OCI-LY7 (cell line): ENCODE results near the gene SLC39A7. TPM values are rescaled to one million over a fixed set of nuclear protein-coding genes. Genes with fewer than 3 reads are reported as not detected.

ENCODE experiments used
- BruUV-seq: library from RNA; stranded (reverse); fragments of 400-500 nt; replicated peaks from 2 replicates; lab custom pipeline; 2021; lab: Mats Ljungman, UMichigan
- CTCF ChIA-PET: fragments of 300-600 bp; sonication (Branson Sonifier 250); formaldehyde crosslinking; loops from one replicate; lab custom pipeline; 2022; ENCODE audit warnings: antibody characterized with exemption; ENCODE audit not compliant: unreplicated experiment; lab: Charles Lee
- POLR2A ChIA-PET: fragments of 300-600 bp; sonication (Branson Sonifier 250); formaldehyde crosslinking; loops from one replicate; lab custom pipeline; 2022; ENCODE audit warnings: antibody characterized with exemption; lab: Charles Lee
- DNase-seq: peaks from one replicate; pipeline ENCODE4 v3.0.0-alpha.2; 2015; ENCODE audit warnings: low spot score
- H2AFZ ChIP-seq: fragments of 200-600 bp; sonication (generic), shearing (Covaris generic); 2 replicates; pipeline ENCODE4 v1.6.1; 2014; ENCODE audit warnings: mild to moderate bottlenecking, antibody characterized with exemption, low read length, moderate library complexity
- H3K27ac ChIP-seq: fragments of 200-600 bp; sonication (generic); 2 replicates; pipeline ENCODE4 v1.5.1; 2014; ENCODE audit warnings: mixed run types, low read depth, mild to moderate bottlenecking, moderate library complexity, low read length, inconsistent platforms; ENCODE audit not compliant: poor library complexity, severe bottlenecking
- H3K36me3 ChIP-seq: fragments of 200-600 bp; sonication (generic); 2 replicates; pipeline ENCODE4 v1.6.1; 2014; ENCODE audit warnings: mild to moderate bottlenecking, antibody characterized with exemption, low read length, moderate library complexity, mixed read lengths; ENCODE audit not compliant: insufficient read depth
- H3K4me1 ChIP-seq: fragments of 200-600 bp; sonication (generic); 2 replicates; pipeline ENCODE4 v1.5.1; 2014; ENCODE audit warnings: mild to moderate bottlenecking, low read length; ENCODE audit not compliant: insufficient read depth, poor library complexity, severe bottlenecking
- H3K4me2 ChIP-seq: fragments of 200-600 bp; sonication (generic); 2 replicates; pipeline ENCODE4 v1.6.1; 2014; ENCODE audit warnings: mild to moderate bottlenecking, low read length
- H3K4me3 ChIP-seq: fragments of 200-600 bp; sonication (generic); 2 replicates; pipeline ENCODE4 v1.5.1; 2014; ENCODE audit warnings: mild to moderate bottlenecking, low read depth, low read length; ENCODE audit not compliant: poor library complexity, severe bottlenecking
- H3K79me2 ChIP-seq: fragments of 200-600 bp; sonication (generic); 2 replicates; pipeline ENCODE4 v1.6.1; 2016; ENCODE audit warnings: low read depth, mild to moderate bottlenecking, low read length, moderate library complexity, mixed read lengths; ENCODE audit not compliant: insufficient read depth
- H3K9me2 ChIP-seq: fragments of 200-600 bp; sonication (generic); 2 replicates; pipeline ENCODE4 v1.6.1; 2016; ENCODE audit warnings: mild to moderate bottlenecking, low read length, mixed read lengths; ENCODE audit not compliant: insufficient read depth
- H3K9me3 ChIP-seq: fragments of 200-600 bp; sonication (generic); 2 replicates; pipeline ENCODE4 v1.6.1; 2014; ENCODE audit warnings: mild to moderate bottlenecking, mixed run types, low read length, mixed read lengths
- H4K20me1 ChIP-seq: fragments of 200-600 bp; sonication (generic); 2 replicates; pipeline ENCODE4 v1.6.1; 2014; ENCODE audit warnings: mild to moderate bottlenecking, antibody characterized with exemption, low read length, moderate library complexity, mixed read lengths; ENCODE audit not compliant: insufficient read depth
- CTCF ChIP-seq: fragments of 200-600 bp; sonication (generic); conservative IDR thresholded peaks from 2 replicates; pipeline ENCODE4 v1.5.1; 2014; ENCODE audit warnings: mild to moderate bottlenecking, antibody characterized with exemption, low read length, moderate library complexity, mixed read lengths
- EZH2phosphoT487 ChIP-seq: fragments of 200-600 bp; sonication (generic); IDR thresholded peaks from 2 replicates; pipeline ENCODE4 v1.6.1; 2018; ENCODE audit warnings: low read depth, borderline replicate concordance, mild to moderate bottlenecking, mixed run types, antibody characterized with exemption, low read length, moderate library complexity, mixed read lengths
- intact Hi-C: fragments of 100-400 bp; cut with micrococcal nuclease; formaldehyde crosslinking; loops from one replicate; pipeline ENCODE4 v1.10.0; 2022; ENCODE audit not compliant: unreplicated experiment
- total RNA-seq, 2 experiments: library from RNA; depleted of rRNA in 1 of 2; stranded (reverse); fragments of >200 nt in 1 of 2; shearing (Covaris generic) in 1 of 2; gene quantifications; 2 replicates each; pipeline ENCODE4 v1.2.3, GENCODE V29; 2014 to 2022

The SLC39A7 gene
- total RNA-seq, 2 experiments from 2014 or later: 22.9 to 53.2 TPM

- no peaks in the 10 kb centered on the region for H3K4me1 ChIP-seq
- H3K4me2 ChIP-seq: no peak overlapping the region
- no peaks in the 10 kb centered on the region for H4K20me1 ChIP-seq
- peaks cover 9% of the 10 kb centered on the region; the same call in 1 of the 2 replicates for H3K9me3 ChIP-seq
- intact Hi-C loops: no loop called here
- H2AFZ ChIP-seq: no peak overlapping the region
- H3K36me3 ChIP-seq: no peaks in the 10 kb centered on the region
- H3K9me2 ChIP-seq: no peaks in the 10 kb centered on the region
- no TSS peak for BruUV-seq
- no peak overlapping the region for H3K27ac ChIP-seq
- CTCF ChIA-PET: no interaction called here
- H3K79me2 ChIP-seq: no peaks in the 10 kb centered on the region
- POLR2A ChIA-PET: interaction anchor here (0.7 kb wide), 1 partner anchor 137 kb away, joined by 4 read pairs; no protein-coding TSS in a partner anchor
- TF ChIP-seq CTCF (no peak), EZH2phosphoT487 (no peak)
- H3K4me3 ChIP-seq: no peak overlapping the region
- no peak for DNase-seq
These were observed 46.3 kb upstream of the SLC39A7 start for GRCh38 chr6:33154349-33154748.

- TF ChIP-seq EZH2phosphoT487 (no peak), CTCF (no peak)
- ChIA-PET POLR2A (no interaction called here), CTCF (no interaction called here)
- no peak overlapping the region for H3K4me2 ChIP-seq
- no peak overlapping the region for H3K27ac ChIP-seq
- no peaks in the 10 kb centered on the region for H3K79me2 ChIP-seq
- no peaks in the 10 kb centered on the region for H3K9me2 ChIP-seq
- H3K4me1 ChIP-seq: peaks cover 4% of the 10 kb centered on the region
- H3K4me3 ChIP-seq: no peak overlapping the region
- BruUV-seq: no TSS peak
- no peaks in the 10 kb centered on the region for H4K20me1 ChIP-seq
- no peaks in the 10 kb centered on the region for H3K36me3 ChIP-seq
- intact Hi-C loops: no loop called here
- DNase-seq: no peak
- H3K9me3 ChIP-seq: peaks cover 3% of the 10 kb centered on the region; the same call in 1 of the 2 replicates
- H2AFZ ChIP-seq: no peak overlapping the region
These were observed 44.1 kb upstream of the SLC39A7 start for GRCh38 chr6:33156561-33156960.

- ChIA-PET CTCF (no interaction called here), POLR2A (interaction anchor here (0.8 kb wide), 1 partner anchor 11 kb away, joined by 3 read pairs; no protein-coding TSS in a partner anchor)
- intact Hi-C loops: no loop called here
- no peak for DNase-seq
- Histone ChIP-seq H4K20me1 (no peaks in the 10 kb centered on the region), H3K27ac (no peak overlapping the region), H3K4me3 (no peak overlapping the region), H3K79me2 (no peaks in the 10 kb centered on the region), H3K4me2 (no peak overlapping the region), H2AFZ (no peak overlapping the region), H3K9me3 (no peaks in the 10 kb centered on the region), H3K9me2 (no peaks in the 10 kb centered on the region), H3K4me1 (peaks cover 7% of the 10 kb centered on the region), H3K36me3 (no peaks in the 10 kb centered on the region)
- TF ChIP-seq EZH2phosphoT487 (no peak), CTCF (no peak)
- no TSS peak for BruUV-seq
These were observed 43.7 kb upstream of the SLC39A7 start for GRCh38 chr6:33156964-33157363.
